ENCODE measurements around the gene BSND. TPM values are rescaled to one million over a fixed set of nuclear protein-coding genes. Genes with fewer than 3 reads are reported as not detected.
"Not testable (repeated sequence)": the region's sequence is repeated elsewhere in the genome, so short reads cannot be mapped to it uniquely, and the experiment has no call there.

Gene BSND
- total RNA-seq, 1 donor from 2014 or later, result not detected

GRCh38 chr1:54962612-54963395, 35.9 kb upstream of the BSND start:
- Histone ChIP-seq H3K27me3 (ENCODE audit: control insufficient read depth, insufficient read depth, low read length) (no peaks in the 10 kb centered on the region), H3K36me3 (ENCODE audit: control insufficient read depth, insufficient read depth, low read length) (no peaks in the 10 kb centered on the region), H3K4me3 (ENCODE audit: low read depth, low read length) (no peak overlapping the region)
- DNase-seq (ENCODE audit: low read depth), result no peak
- no peak for FAIRE-seq
- no peak for TF ChIP-seq CTCF (IDR thresholded peaks at IDR 0.05; ENCODE audit: insufficient read depth, low read length, severe bottlenecking)

- not testable (repeated sequence) for H3K36me3 ChIP-seq (ENCODE audit: control insufficient read depth, insufficient read depth, low read length); FAIRE-seq; DNase-seq (ENCODE audit: low read depth); H3K4me3 ChIP-seq (ENCODE audit: low read depth, low read length); H3K27me3 ChIP-seq (ENCODE audit: control insufficient read depth, insufficient read depth, low read length)
Measured at GRCh38 chr1:54963829-54964228, 34.9 kb upstream of the BSND start.

- no peak overlapping the region for H3K4me3 ChIP-seq (ENCODE audit: low read depth, low read length)
- DNase-seq (ENCODE audit: low read depth), result peak; percentile 88
- H3K36me3 ChIP-seq (ENCODE audit: control insufficient read depth, insufficient read depth, low read length), result no peaks in the 10 kb centered on the region
- no peak for FAIRE-seq
- no peaks in the 10 kb centered on the region for H3K27me3 ChIP-seq (ENCODE audit: control insufficient read depth, insufficient read depth, low read length)
- TF ChIP-seq CTCF (IDR thresholded peaks at IDR 0.05; ENCODE audit: insufficient read depth, low read length, severe bottlenecking), result no peak
Measured at GRCh38 chr1:54965624-54966340, 33.0 kb upstream of the BSND start.

GRCh38 chr1:54967372-54967771, 31.4 kb upstream of the BSND start:
- FAIRE-seq (no peak), DNase-seq (ENCODE audit: low read depth) (peak; percentile 73)
- Histone ChIP-seq H3K36me3 (ENCODE audit: control insufficient read depth, insufficient read depth, low read length) (no peaks in the 10 kb centered on the region), H3K4me3 (ENCODE audit: low read depth, low read length) (no peak overlapping the region), H3K27me3 (ENCODE audit: control insufficient read depth, insufficient read depth, low read length) (no peaks in the 10 kb centered on the region)
- TF ChIP-seq CTCF (IDR thresholded peaks at IDR 0.05; ENCODE audit: insufficient read depth, low read length, severe bottlenecking), result no peak

- DNase-seq (ENCODE audit: low read depth) (no peak), FAIRE-seq (no peak)
Measured at GRCh38 chr1:54968551-54968950, 30.2 kb upstream of the BSND start.

More at GRCh38 chr1:54968551-54968950, 30.2 kb upstream of the BSND start:
- Histone ChIP-seq H3K27me3 (ENCODE audit: control insufficient read depth, insufficient read depth, low read length) (no peaks in the 10 kb centered on the region), H3K36me3 (ENCODE audit: control insufficient read depth, insufficient read depth, low read length) (no peaks in the 10 kb centered on the region), H3K4me3 (ENCODE audit: low read depth, low read length) (no peak overlapping the region)
- TF ChIP-seq CTCF (IDR thresholded peaks at IDR 0.05; ENCODE audit: insufficient read depth, low read length, severe bottlenecking), result no peak

All from bronchial epithelial cell (primary cell).